Gastrocnemius medialis (tissue), 4 donors: Measurements from ENCODE around the gene TRAPPC14. TPM values are rescaled to one million over a fixed set of nuclear protein-coding genes. Genes with fewer than 3 reads are reported as not detected.

Experiments used
- ATAC-seq, 2 donors: fragments of 150-250 bp; one replicate each; pipeline ENCODE4 v1.9.1; 2016
- DNase-seq, 2 donors: peaks; one replicate each; pipeline ENCODE4 v3.0.0-alpha.2; 2019
- H3K27ac ChIP-seq, 4 donors: fragments of 200-600 bp; sonication (generic); 1 replicate in 1 of 4; 2 replicates in 3 of 4; pipeline ENCODE4 v1.5.1; 2016 to 2018; ENCODE audit warnings: mild to moderate bottlenecking in 2 of 4, moderate library complexity in 1 of 4
- H3K27me3 ChIP-seq, 3 donors: fragments of 200-600 bp; sonication (generic) in 2 of 3; 1 replicate in 1 of 3; 2 replicates in 2 of 3; pipeline versions ENCODE4 v1.5.1 to v1.6.0; 2016 to 2019; ENCODE audit warnings: mild to moderate bottlenecking in 1 of 3, moderate library complexity in 1 of 3
- H3K36me3 ChIP-seq, 2 donors: fragments of 200-600 bp; sonication (generic) in 1 of 2; one replicate each; pipeline ENCODE4 v1.5.1; 2017 to 2018
- H3K4me1 ChIP-seq, 2 donors: fragments of 200-600 bp; sonication (generic) in 1 of 2; one replicate each; pipeline ENCODE4 v1.5.1; 2016 to 2017; ENCODE audit warnings: mild to moderate bottlenecking in 2 of 2
- H3K4me3 ChIP-seq, 4 donors: fragments of 200-600 bp; sonication (generic) in 3 of 4; 1 replicate in 1 of 4; 2 replicates in 3 of 4; pipeline ENCODE4 v1.5.1; 2016 to 2019; ENCODE audit warnings: mild to moderate bottlenecking in 2 of 4
- H3K9me3 ChIP-seq, 3 donors: fragments of 200-600 bp; sonication (generic) in 2 of 3; 1 replicate in 1 of 3; 2 replicates in 2 of 3; pipeline ENCODE4 v1.5.1; 2016 to 2019
- POLR2A ChIP-seq, 2 donors: fragments of 450-650 bp; IDR thresholded peaks; one replicate each; pipeline ENCODE4 v1.6.1; 2017; ENCODE audit warnings: antibody characterized with exemption in 2 of 2, mild to moderate bottlenecking in 2 of 2, moderate library complexity in 2 of 2
- in situ Hi-C, 4 donors: fragments of 200-750 bp; cut with MboI; loops; one replicate each; pipeline versions ENCODE4 v1.15.0 to v1.8.0; 2017; ENCODE audit warnings: low sequenced_read_pairs in 4 of 4
- intact Hi-C: fragments of 100-400 bp; cut with DNase I; formaldehyde crosslinking; loops from one replicate; pipeline ENCODE4 v1.15.1; 2023; ENCODE audit warnings: low total_unique reads
- microRNA-seq, 2 donors: library from miRNA; unstranded; fragments of <30 nt; microRNA quantifications; one replicate each; pipeline ENCODE4, GENCODE V29; 2016; ENCODE audit warnings: borderline replicate concordance in 2 of 2
- total RNA-seq, 4 donors: library from RNA; depleted of rRNA; stranded (reverse); fragments of >200 nt; gene quantifications; one replicate each; pipeline versions ENCODE4 v1.1.0 to v1.2.3, GENCODE V29; 2016
- TF ChIP-seq, protein P1 (sequence below), 5 experiments: fragments of 450-650 bp in 3 of 5; fragments of 200-600 bp in 2 of 5; sonication (generic) in 2 of 5; IDR thresholded peaks in 4 of 5; conservative IDR thresholded peaks in 1 of 5; 1 replicate in 4 of 5; 2 replicates in 1 of 5; pipeline ENCODE4 v1.5.1; 2016 to 2019; ENCODE audit warnings: antibody characterized with exemption in 5 of 5, mild to moderate bottlenecking in 3 of 5, moderate library complexity in 3 of 5

Gene TRAPPC14
- total RNA-seq, 4 donors from 2014 or later = 3.0 to 6.1 (median 4.2) TPM

GRCh38 chr7:100106633-100107032, 51.9 kb downstream of the TRAPPC14 start:
- Histone ChIP-seq H3K4me1 (peaks cover 5 to 7% of the 10 kb centered on the region in 2 donors), H3K27me3 (no peaks in the 10 kb centered on the region), H3K9me3 (no peaks in the 10 kb centered on the region), H3K27ac (no peak overlapping the region), H3K4me3 (no peak overlapping the region), H3K36me3 (peaks cover 0 to 58% of the 10 kb centered on the region in 2 donors)
- DNase-seq (no peak), ATAC-seq (no peak)
- TF ChIP-seq POLR2A (IDR thresholded peaks at IDR 0.05) = no peak
- TF ChIP-seq, protein P1, sequence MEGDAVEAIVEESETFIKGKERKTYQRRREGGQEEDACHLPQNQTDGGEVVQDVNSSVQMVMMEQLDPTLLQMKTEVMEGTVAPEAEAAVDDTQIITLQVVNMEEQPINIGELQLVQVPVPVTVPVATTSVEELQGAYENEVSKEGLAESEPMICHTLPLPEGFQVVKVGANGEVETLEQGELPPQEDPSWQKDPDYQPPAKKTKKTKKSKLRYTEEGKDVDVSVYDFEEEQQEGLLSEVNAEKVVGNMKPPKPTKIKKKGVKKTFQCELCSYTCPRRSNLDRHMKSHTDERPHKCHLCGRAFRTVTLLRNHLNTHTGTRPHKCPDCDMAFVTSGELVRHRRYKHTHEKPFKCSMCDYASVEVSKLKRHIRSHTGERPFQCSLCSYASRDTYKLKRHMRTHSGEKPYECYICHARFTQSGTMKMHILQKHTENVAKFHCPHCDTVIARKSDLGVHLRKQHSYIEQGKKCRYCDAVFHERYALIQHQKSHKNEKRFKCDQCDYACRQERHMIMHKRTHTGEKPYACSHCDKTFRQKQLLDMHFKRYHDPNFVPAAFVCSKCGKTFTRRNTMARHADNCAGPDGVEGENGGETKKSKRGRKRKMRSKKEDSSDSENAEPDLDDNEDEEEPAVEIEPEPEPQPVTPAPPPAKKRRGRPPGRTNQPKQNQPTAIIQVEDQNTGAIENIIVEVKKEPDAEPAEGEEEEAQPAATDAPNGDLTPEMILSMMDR (IDR thresholded peaks at IDR 0.05 in 4 of 5, conservative IDR thresholded peaks at IDR 0.05 in 1 of 5) = no peak
- in situ Hi-C loops (no loop called here), intact Hi-C loops (no loop called here)

GRCh38 chr7:100105534-100105933, 53.0 kb downstream of the TRAPPC14 start:
- H3K36me3 ChIP-seq = peaks cover 0 to 47% of the 10 kb centered on the region in 2 donors
- DNase-seq (no peak), ATAC-seq (no peak)
- peaks cover 5 to 7% of the 10 kb centered on the region in 2 donors for H3K4me1 ChIP-seq
- in situ Hi-C loops (no loop called here), intact Hi-C loops (no loop called here)
- no peaks in the 10 kb centered on the region for H3K9me3 ChIP-seq
- H3K4me3 ChIP-seq = no peak overlapping the region
- TF ChIP-seq POLR2A (IDR thresholded peaks at IDR 0.05) = no peak
- TF ChIP-seq, protein P1 (IDR thresholded peaks at IDR 0.05 in 4 of 5, conservative IDR thresholded peaks at IDR 0.05 in 1 of 5) = no peak
- H3K27ac ChIP-seq = no peak overlapping the region
- H3K27me3 ChIP-seq = no peaks in the 10 kb centered on the region

Small RNA genes lying within 50 kb of the gene (microRNA-seq; reads per million reads assigned to microRNA genes)
- gene MIR4658 = 0 reads per million in 2 donors

Other genes with a start within 250 kb of the TRAPPC14 start
- 10 to 100 TPM in 1 of 4 donors, 1 to 10 TPM in 3; 6.4 to 10.5 (median 7.7) TPM for gene TRIM4, start 239.2 kb downstream of the TRAPPC14 start, total RNA-seq
- not detected for gene GJC3, start 229.1 kb downstream of the TRAPPC14 start, total RNA-seq
- 10 to 100 TPM in 1 of 4 donors, 1 to 10 TPM in 2, not detected in 1; 2.6 to 10.3 (median 4.2) TPM for gene AZGP1, start 182.7 kb downstream of the TRAPPC14 start, total RNA-seq
- 10 to 100 TPM; 15.0 to 17.7 (median 15.5) TPM for gene ZKSCAN1, start 143.1 kb downstream of the TRAPPC14 start, total RNA-seq
- 10 to 100 TPM; 14.4 to 26.4 (median 22.3) TPM for gene ZSCAN21, start 108.9 kb downstream of the TRAPPC14 start, total RNA-seq
- gene ZNF3, start 77.0 kb downstream of the TRAPPC14 start, total RNA-seq = 10 to 100 TPM; 11.2 to 19.2 (median 16.1) TPM
- gene COPS6, start 69.8 kb downstream of the TRAPPC14 start, total RNA-seq = 10 to 100 TPM; 32.6 to 57.9 (median 39.4) TPM
- 10 to 100 TPM; 23.9 to 45.7 (median 36.1) TPM for gene MCM7, start 57.3 kb downstream of the TRAPPC14 start, total RNA-seq
- gene AP4M1, start 57.1 kb downstream of the TRAPPC14 start, total RNA-seq = 10 to 100 TPM in 2 of 4 donors, 1 to 10 TPM in 2; 7.2 to 13.8 (median 10.8) TPM
- gene TAF6, start 39.4 kb downstream of the TRAPPC14 start, total RNA-seq = 10 to 100 TPM; 38.6 to 71.7 (median 56.6) TPM
- 1 to 10 TPM; 2.0 to 5.0 (median 2.4) TPM for gene CNPY4, start 39.1 kb downstream of the TRAPPC14 start, total RNA-seq
- gene MBLAC1, start 31.8 kb downstream of the TRAPPC14 start, total RNA-seq = 1 to 10 TPM; 1.4 to 7.4 (median 3.1) TPM
- 100 to 1,000 TPM in 3 of 4 donors, 10 to 100 TPM in 1; 97.6 to 141 (median 127) TPM for gene LAMTOR4, start 9.8 kb downstream of the TRAPPC14 start, total RNA-seq
- 1 to 10 TPM in 2 of 4 donors, under 1 TPM in 1, not detected in 1; 0.53 to 1.9 (median 1.6) TPM for gene GAL3ST4, start 9.9 kb upstream of the TRAPPC14 start, total RNA-seq
- gene GPC2, start 18.7 kb upstream of the TRAPPC14 start, total RNA-seq = 1 to 10 TPM in 1 of 4 donors, not detected in 3; 4.0 TPM
- 1 to 10 TPM in 1 of 4 donors, under 1 TPM in 1, not detected in 2; 0.13 to 5.5 TPM for gene STAG3, start 19.2 kb upstream of the TRAPPC14 start, total RNA-seq
- not detected for gene PVRIG, start 61.2 kb upstream of the TRAPPC14 start, total RNA-seq
- not detected for gene SPDYE3, start 149.0 kb upstream of the TRAPPC14 start, total RNA-seq
- 10 to 100 TPM; 11.8 to 32.4 (median 20.8) TPM for gene PILRB, start 199.4 kb upstream of the TRAPPC14 start, total RNA-seq
- gene PILRA, start 214.8 kb upstream of the TRAPPC14 start, total RNA-seq = 1 to 10 TPM in 3 of 4 donors, under 1 TPM in 1; 0.62 to 5.4 (median 2.0) TPM